Ishikawa (cell line): ENCODE results near the gene CCNL2.

Experiments
- CEBPB ChIP-seq: IDR thresholded peaks from 2 replicates; pipeline ENCODE4 v1.6.1; 2012
- CREB1 ChIP-seq: IDR thresholded peaks from 2 replicates; pipeline ENCODE4 v1.6.1; 2012; ENCODE audit warnings: low read depth
- EGR1 ChIP-seq: IDR thresholded peaks from 2 replicates; pipeline ENCODE4 v1.6.1; 2012
- EP300 ChIP-seq: IDR thresholded peaks from 2 replicates; pipeline ENCODE4 v1.6.1; 2012; ENCODE audit warnings: borderline replicate concordance
- FOXM1 ChIP-seq: IDR thresholded peaks from 2 replicates; pipeline ENCODE4 v1.6.1; 2012; ENCODE audit warnings: low read depth, borderline replicate concordance
- NFIC ChIP-seq: IDR thresholded peaks from 2 replicates; pipeline ENCODE4 v1.6.1; 2012
- RAD21 ChIP-seq: IDR thresholded peaks from 2 replicates; pipeline ENCODE4 v1.6.1; 2012; ENCODE audit warnings: low read depth
- REST ChIP-seq: IDR thresholded peaks from 2 replicates; pipeline ENCODE4 v1.6.1; 2012; ENCODE audit warnings: low read depth, mild to moderate bottlenecking
- TAF1 ChIP-seq: IDR thresholded peaks from 2 replicates; pipeline ENCODE4 v1.6.1; 2012; ENCODE audit warnings: low read depth, mild to moderate bottlenecking
- TCF12 ChIP-seq: IDR thresholded peaks from 2 replicates; pipeline ENCODE4 v1.6.1; 2012; ENCODE audit warnings: low read depth
- TEAD4 ChIP-seq: IDR thresholded peaks from 2 replicates; pipeline ENCODE4 v1.6.1; 2012
- USF1 ChIP-seq: IDR thresholded peaks from 2 replicates; pipeline ENCODE4 v1.6.1; 2012
- YY1 ChIP-seq: IDR thresholded peaks from 2 replicates; pipeline ENCODE4 v1.6.1; 2012; ENCODE audit warnings: low read depth
- ZBTB7A ChIP-seq: IDR thresholded peaks from 2 replicates; pipeline ENCODE4 v1.6.1; 2012; ENCODE audit warnings: low read depth
- TF ChIP-seq, protein P1 (sequence below): IDR thresholded peaks from 2 replicates; pipeline ENCODE4 v1.6.1; 2012

The CCNL2 gene

GRCh38 chr1:1399872-1400575 lies 889 bp upstream of the CCNL2 start:
- TF ChIP-seq TCF12 = no peak
- TF ChIP-seq YY1 = 0 out of 2 replicates have a peak, but pooled peaks have one; percentile 26

GRCh38 chr1:1398677-1399186 lies 403 bp downstream of the CCNL2 start:
- no peak for TF ChIP-seq REST
- no peak for TF ChIP-seq EP300
- TF ChIP-seq TEAD4 = no peak
- no peak for TF ChIP-seq ZBTB7A
- TF ChIP-seq EGR1 = no peak
- TF ChIP-seq RAD21 = no peak
- no peak for TF ChIP-seq TCF12
- no peak for TF ChIP-seq CREB1
- TF ChIP-seq, protein P1, sequence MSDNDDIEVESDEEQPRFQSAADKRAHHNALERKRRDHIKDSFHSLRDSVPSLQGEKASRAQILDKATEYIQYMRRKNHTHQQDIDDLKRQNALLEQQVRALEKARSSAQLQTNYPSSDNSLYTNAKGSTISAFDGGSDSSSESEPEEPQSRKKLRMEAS = no peak
- TF ChIP-seq YY1 = no peak
- TF ChIP-seq USF1 = no peak
- TF ChIP-seq NFIC = no peak
- no peak for TF ChIP-seq TAF1
- TF ChIP-seq FOXM1 = no peak
- no peak for TF ChIP-seq CEBPB

- TF ChIP-seq USF1 (no peak), ZBTB7A (no peak), TAF1 (no peak), TCF12 (no peak), FOXM1 (no peak), CREB1 (no peak), RAD21 (no peak), NFIC (no peak)
Observed at GRCh38 chr1:1397839-1398523, 1.2 kb downstream of the CCNL2 start.

GRCh38 chr1:1395166-1395565 lies 4.0 kb downstream of the CCNL2 start:
- TF ChIP-seq RAD21 (no peak), CEBPB (no peak)

DNA sequence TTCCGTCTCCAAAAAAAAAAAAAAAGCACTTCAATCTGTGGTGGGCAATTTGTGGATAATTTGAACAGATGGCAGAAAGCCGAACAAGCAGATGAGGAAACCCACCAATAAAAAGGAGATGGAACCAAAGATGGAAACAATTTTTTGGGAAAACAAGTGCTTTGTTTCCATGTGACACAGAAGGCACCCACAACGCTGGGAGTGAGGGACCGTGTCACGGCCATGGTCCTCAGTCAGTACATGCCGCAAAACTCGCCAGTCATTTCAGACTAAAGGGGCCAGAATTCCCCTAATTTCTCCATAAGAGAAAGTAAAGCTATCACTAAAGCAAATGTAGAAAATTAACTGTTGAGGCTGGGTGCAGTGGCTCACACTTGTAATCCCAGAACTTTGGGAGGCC lies 5.0 kb downstream of the CCNL2 start:
- TF ChIP-seq CEBPB = no peak
- no peak for TF ChIP-seq TEAD4
- TF ChIP-seq, protein P1 = no peak
- TF ChIP-seq ZBTB7A = no peak
- TF ChIP-seq USF1 = no peak
- no peak for TF ChIP-seq FOXM1
- no peak for TF ChIP-seq TAF1
- no peak for TF ChIP-seq YY1

DNA sequence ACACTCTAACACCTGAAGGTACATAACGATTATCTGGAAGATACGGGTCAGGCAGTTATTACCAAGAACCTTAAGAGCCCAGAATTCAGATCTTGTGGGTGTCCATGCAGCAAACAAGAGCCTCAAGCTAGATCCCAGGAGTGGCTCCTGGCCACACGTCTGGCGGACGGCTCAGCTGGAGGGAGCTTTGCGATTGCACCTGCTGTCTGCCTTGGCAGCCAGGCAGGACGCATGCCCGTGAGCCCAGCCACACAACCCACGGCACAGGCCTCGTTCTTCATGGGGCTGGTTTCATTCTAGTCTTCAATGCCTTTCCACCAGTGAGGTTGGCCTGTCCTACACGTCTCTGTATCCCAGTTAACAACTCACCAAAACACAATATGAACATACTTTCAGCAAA lies 5.7 kb downstream of the CCNL2 start:
- TF ChIP-seq, protein P1 = no peak
- no peak for TF ChIP-seq RAD21
- TF ChIP-seq YY1 = no peak
- no peak for TF ChIP-seq NFIC
- no peak for TF ChIP-seq CEBPB
- no peak for TF ChIP-seq FOXM1
- no peak for TF ChIP-seq TCF12
- TF ChIP-seq CREB1 = no peak
- no peak for TF ChIP-seq ZBTB7A
- no peak for TF ChIP-seq TEAD4
- no peak for TF ChIP-seq TAF1
- TF ChIP-seq REST = no peak
- TF ChIP-seq EGR1 = no peak
- TF ChIP-seq USF1 = no peak
- TF ChIP-seq EP300 = no peak
